Activated CD4-positive, alpha-beta T cell treated with anti-CD3 and anti-CD28 coated beads, Interleukin-2, amount 10 ng/mL, durations not matched to agents 24 days and 14 days (primary cell): ENCODE measurements around the gene PRDM8. TPM values are rescaled to one million over a fixed set of nuclear protein-coding genes. Genes with fewer than 3 reads are reported as not detected.

Experiments
- DNase-seq: peaks from one replicate; pipeline ENCODE4 v3.0.0; 2022
- H3K27ac Mint-ChIP-seq: one replicate; pipeline ENCODE4 v1.8.0; 2022; ENCODE audit warnings: mild to moderate bottlenecking, mixed read lengths
- H3K27me3 Mint-ChIP-seq: one replicate; pipeline ENCODE4 v1.8.0; 2022; ENCODE audit warnings: mixed read lengths
- H3K36me3 Mint-ChIP-seq: one replicate; pipeline ENCODE4 v1.8.0; 2022; ENCODE audit warnings: low read depth, mild to moderate bottlenecking, mixed read lengths
- H3K4me1 Mint-ChIP-seq: one replicate; pipeline ENCODE4 v1.8.0; 2021; ENCODE audit warnings: mixed read lengths
- H3K4me3 Mint-ChIP-seq: one replicate; pipeline ENCODE4 v1.8.0; 2022; ENCODE audit warnings: mild to moderate bottlenecking, moderate library complexity, mixed read lengths
- H3K9me3 Mint-ChIP-seq: one replicate; pipeline ENCODE4 v1.8.0; 2021; ENCODE audit warnings: mixed read lengths
- intact Hi-C: fragments of 100-400 bp; cut with micrococcal nuclease; formaldehyde crosslinking; loops from one replicate; pipeline ENCODE4 v1.15.1; 2023
- total RNA-seq: library from RNA; stranded (reverse); gene quantifications from 2 replicates; pipeline ENCODE4 v1.2.3, GENCODE V29; 2022

PRDM8 gene
- total RNA-seq, 1 donor from 2014 or later: 4.6 TPM

GRCh38 chr4:80210549-80210948, 13.2 kb downstream of the PRDM8 start:
- Mint-ChIP-seq H3K4me3 (no peak overlapping the region), H3K9me3 (no peaks in the 10 kb centered on the region), H3K4me1 (peaks cover 8% of the 10 kb centered on the region), H3K27ac (no peak overlapping the region), H3K36me3 (no peaks in the 10 kb centered on the region), H3K27me3 (peaks cover 44% of the 10 kb centered on the region)
- intact Hi-C loops: no loop called here
- no peak for DNase-seq

- intact Hi-C loops: no loop called here
- no peaks in the 10 kb centered on the region for H3K36me3 Mint-ChIP-seq
These were observed 16.0 kb downstream of the PRDM8 start for GRCh38 chr4:80213117-80213815.

GRCh38 chr4:80215449-80216052, 18.2 kb downstream of the PRDM8 start:
- Mint-ChIP-seq H3K27me3 (peaks cover 53% of the 10 kb centered on the region), H3K4me3 (no peak overlapping the region), H3K36me3 (no peaks in the 10 kb centered on the region), H3K4me1 (peaks cover 2% of the 10 kb centered on the region), H3K27ac (no peak overlapping the region), H3K9me3 (no peaks in the 10 kb centered on the region)
- intact Hi-C loops: loop anchor here (1.0 kb wide), 3 partner anchors 12 to 1263 kb away; no protein-coding TSS in a partner anchor
- DNase-seq: no peak

More at GRCh38 chr4:80213117-80213815, 16.0 kb downstream of the PRDM8 start:
- Mint-ChIP-seq H3K9me3 (no peaks in the 10 kb centered on the region), H3K27ac (no peak overlapping the region), H3K4me1 (peaks cover 2% of the 10 kb centered on the region), H3K4me3 (no peak overlapping the region), H3K27me3 (peaks cover 47% of the 10 kb centered on the region)
- DNase-seq: no peak

- intact Hi-C loops: no loop called here
- peaks cover 49% of the 10 kb centered on the region for H3K27me3 Mint-ChIP-seq
- H3K9me3 Mint-ChIP-seq: no peaks in the 10 kb centered on the region
- peaks cover 2% of the 10 kb centered on the region for H3K4me1 Mint-ChIP-seq
- H3K36me3 Mint-ChIP-seq: no peaks in the 10 kb centered on the region
- no peak overlapping the region for H3K4me3 Mint-ChIP-seq
- no peak overlapping the region for H3K27ac Mint-ChIP-seq
- no peak for DNase-seq
These were observed 18.9 kb downstream of the PRDM8 start for GRCh38 chr4:80216100-80216761.

- no peaks in the 10 kb centered on the region for H3K36me3 Mint-ChIP-seq
- H3K4me1 Mint-ChIP-seq: peaks cover 2% of the 10 kb centered on the region
These were observed 22.2 kb downstream of the PRDM8 start for GRCh38 chr4:80219301-80220025.

GRCh38 chr4:80220711-80221110, 23.4 kb downstream of the PRDM8 start:
- H3K4me1 Mint-ChIP-seq: no peaks in the 10 kb centered on the region
- H3K27ac Mint-ChIP-seq: no peak overlapping the region
- no peaks in the 10 kb centered on the region for H3K9me3 Mint-ChIP-seq
- intact Hi-C loops: no loop called here
- H3K27me3 Mint-ChIP-seq: peaks cover 47% of the 10 kb centered on the region
- H3K36me3 Mint-ChIP-seq: no peaks in the 10 kb centered on the region
- H3K4me3 Mint-ChIP-seq: no peak overlapping the region
- no peak for DNase-seq

More at GRCh38 chr4:80219301-80220025, 22.2 kb downstream of the PRDM8 start:
- intact Hi-C loops: no loop called here
- H3K9me3 Mint-ChIP-seq: no peaks in the 10 kb centered on the region
- peaks cover 47% of the 10 kb centered on the region for H3K27me3 Mint-ChIP-seq
- H3K4me3 Mint-ChIP-seq: no peak overlapping the region
- no peak for DNase-seq
- H3K27ac Mint-ChIP-seq: no peak overlapping the region

GRCh38 chr4:80221161-80221560, 23.9 kb downstream of the PRDM8 start:
- intact Hi-C loops: no loop called here
- no peaks in the 10 kb centered on the region for H3K9me3 Mint-ChIP-seq
- no peak overlapping the region for H3K27ac Mint-ChIP-seq
- no peak overlapping the region for H3K4me3 Mint-ChIP-seq
- DNase-seq: no peak
- peaks cover 46% of the 10 kb centered on the region for H3K27me3 Mint-ChIP-seq
- H3K4me1 Mint-ChIP-seq: no peaks in the 10 kb centered on the region
- H3K36me3 Mint-ChIP-seq: no peaks in the 10 kb centered on the region

- no peaks in the 10 kb centered on the region for H3K9me3 Mint-ChIP-seq
- no peaks in the 10 kb centered on the region for H3K36me3 Mint-ChIP-seq
- no peak for DNase-seq
- intact Hi-C loops: no loop called here
- peaks cover 27% of the 10 kb centered on the region for H3K27me3 Mint-ChIP-seq
- H3K4me3 Mint-ChIP-seq: no peak overlapping the region
- H3K4me1 Mint-ChIP-seq: no peaks in the 10 kb centered on the region
- no peak overlapping the region for H3K27ac Mint-ChIP-seq
These were observed 28.3 kb downstream of the PRDM8 start for GRCh38 chr4:80225595-80225994.

GRCh38 chr4:80226094-80226493, 28.8 kb downstream of the PRDM8 start:
- Mint-ChIP-seq H3K9me3 (no peaks in the 10 kb centered on the region), H3K4me1 (no peaks in the 10 kb centered on the region), H3K4me3 (no peak overlapping the region), H3K36me3 (no peaks in the 10 kb centered on the region), H3K27me3 (peaks cover 24% of the 10 kb centered on the region), H3K27ac (no peak overlapping the region)
- intact Hi-C loops: no loop called here
- DNase-seq: no peak

- H3K36me3 Mint-ChIP-seq: no peaks in the 10 kb centered on the region
- peaks cover 22% of the 10 kb centered on the region for H3K27me3 Mint-ChIP-seq
- no peak overlapping the region for H3K27ac Mint-ChIP-seq
- intact Hi-C loops: no loop called here
- no peak for DNase-seq
- no peak overlapping the region for H3K4me3 Mint-ChIP-seq
- no peaks in the 10 kb centered on the region for H3K9me3 Mint-ChIP-seq
- no peaks in the 10 kb centered on the region for H3K4me1 Mint-ChIP-seq
These were observed 31.2 kb downstream of the PRDM8 start for GRCh38 chr4:80228460-80228859.

- DNase-seq: no peak
- intact Hi-C loops: no loop called here
- no peaks in the 10 kb centered on the region for H3K4me1 Mint-ChIP-seq
- H3K9me3 Mint-ChIP-seq: no peaks in the 10 kb centered on the region
- H3K27ac Mint-ChIP-seq: no peak overlapping the region
- no peak overlapping the region for H3K4me3 Mint-ChIP-seq
- no peaks in the 10 kb centered on the region for H3K36me3 Mint-ChIP-seq
- peaks cover 25% of the 10 kb centered on the region for H3K27me3 Mint-ChIP-seq
These were observed 31.8 kb downstream of the PRDM8 start for GRCh38 chr4:80229128-80229527.

- intact Hi-C loops: no loop called here
- H3K4me1 Mint-ChIP-seq: no peaks in the 10 kb centered on the region
These were observed 32.3 kb downstream of the PRDM8 start for GRCh38 chr4:80229590-80229989.

GRCh38 chr4:80231180-80231579, 33.9 kb downstream of the PRDM8 start:
- intact Hi-C loops: no loop called here
- no peaks in the 10 kb centered on the region for H3K36me3 Mint-ChIP-seq

More at GRCh38 chr4:80229590-80229989, 32.3 kb downstream of the PRDM8 start:
- no peak for DNase-seq
- Mint-ChIP-seq H3K27me3 (peaks cover 25% of the 10 kb centered on the region), H3K9me3 (no peaks in the 10 kb centered on the region), H3K4me3 (no peak overlapping the region), H3K27ac (no peak overlapping the region), H3K36me3 (no peaks in the 10 kb centered on the region)

More at GRCh38 chr4:80231180-80231579, 33.9 kb downstream of the PRDM8 start:
- DNase-seq: no peak
- Mint-ChIP-seq H3K4me1 (no peaks in the 10 kb centered on the region), H3K9me3 (no peaks in the 10 kb centered on the region), H3K27me3 (peaks cover 29% of the 10 kb centered on the region), H3K27ac (no peak overlapping the region), H3K4me3 (no peak overlapping the region)
